ENCODE measurements around the gene CDK1. TPM values are rescaled to one million over a fixed set of nuclear protein-coding genes. Genes with fewer than 3 reads are reported as not detected.

CDK1 gene
- polyA plus RNA-seq = 40.0 TPM
- long read RNA-seq, donor 1, transcript CDK1-203 (8 exons, 1,913 nt) = major isoform, 6 of 13 reads
- long read RNA-seq, donor 1, partial matches to known transcripts = 7 of 13 reads
- long read RNA-seq, donor 1, other reads (novel, unspliced or antisense) = 0 of 13 reads
- long read RNA-seq, donor 2, transcript CDK1-203 (8 exons, 1,913 nt) = major isoform, 17 of 55 reads
- long read RNA-seq, donor 2, partial matches to known transcripts = 38 of 55 reads
- long read RNA-seq, donor 2, other reads (novel, unspliced or antisense) = 0 of 55 reads
- long read RNA-seq, donor 3 = 0 reads
- long read RNA-seq, donor 4, partial matches to known transcripts = 0 of 3 reads
- long read RNA-seq, donor 4, other reads (novel, unspliced or antisense) = 0 of 3 reads
- long read RNA-seq, donor 5, transcript CDK1-203 (8 exons, 1,913 nt) = major isoform, 10 of 43 reads
- long read RNA-seq, donor 5, partial matches to known transcripts = 33 of 43 reads
- long read RNA-seq, donor 5, other reads (novel, unspliced or antisense) = 0 of 43 reads
- long read RNA-seq, donor 6, transcript CDK1-203 (8 exons, 1,913 nt) = major isoform, 8 of 20 reads
- long read RNA-seq, donor 6, partial matches to known transcripts = 11 of 20 reads
- long read RNA-seq, donor 6, other reads (novel, unspliced or antisense) = 0 of 20 reads
- long read RNA-seq, donor 7, transcript CDK1-203 (8 exons, 1,913 nt) = major isoform, 13 of 25 reads
- long read RNA-seq, donor 7, partial matches to known transcripts = 12 of 25 reads
- long read RNA-seq, donor 7, other reads (novel, unspliced or antisense) = 0 of 25 reads
- long read RNA-seq, donor 8, transcript CDK1-203 (8 exons, 1,913 nt) = major isoform, 15 of 39 reads
- long read RNA-seq, donor 8, partial matches to known transcripts = 24 of 39 reads
- long read RNA-seq, donor 8, other reads (novel, unspliced or antisense) = 0 of 39 reads
- long read RNA-seq, donor 9, transcript CDK1-203 (8 exons, 1,913 nt) = major isoform, 14 of 35 reads
- long read RNA-seq, donor 9, partial matches to known transcripts = 21 of 35 reads
- long read RNA-seq, donor 9, other reads (novel, unspliced or antisense) = 0 of 35 reads
- long read RNA-seq, donor 10, transcript CDK1-203 (8 exons, 1,913 nt) = major isoform, 17 of 33 reads
- long read RNA-seq, donor 10, partial matches to known transcripts = 16 of 33 reads
- long read RNA-seq, donor 10, other reads (novel, unspliced or antisense) = 0 of 33 reads
- long read RNA-seq, donor 11, transcript CDK1-203 (8 exons, 1,913 nt) = major isoform, 7 of 23 reads
- long read RNA-seq, donor 11, partial matches to known transcripts = 15 of 23 reads
- long read RNA-seq, donor 11, other reads (novel, unspliced or antisense) = 0 of 23 reads

DNA sequence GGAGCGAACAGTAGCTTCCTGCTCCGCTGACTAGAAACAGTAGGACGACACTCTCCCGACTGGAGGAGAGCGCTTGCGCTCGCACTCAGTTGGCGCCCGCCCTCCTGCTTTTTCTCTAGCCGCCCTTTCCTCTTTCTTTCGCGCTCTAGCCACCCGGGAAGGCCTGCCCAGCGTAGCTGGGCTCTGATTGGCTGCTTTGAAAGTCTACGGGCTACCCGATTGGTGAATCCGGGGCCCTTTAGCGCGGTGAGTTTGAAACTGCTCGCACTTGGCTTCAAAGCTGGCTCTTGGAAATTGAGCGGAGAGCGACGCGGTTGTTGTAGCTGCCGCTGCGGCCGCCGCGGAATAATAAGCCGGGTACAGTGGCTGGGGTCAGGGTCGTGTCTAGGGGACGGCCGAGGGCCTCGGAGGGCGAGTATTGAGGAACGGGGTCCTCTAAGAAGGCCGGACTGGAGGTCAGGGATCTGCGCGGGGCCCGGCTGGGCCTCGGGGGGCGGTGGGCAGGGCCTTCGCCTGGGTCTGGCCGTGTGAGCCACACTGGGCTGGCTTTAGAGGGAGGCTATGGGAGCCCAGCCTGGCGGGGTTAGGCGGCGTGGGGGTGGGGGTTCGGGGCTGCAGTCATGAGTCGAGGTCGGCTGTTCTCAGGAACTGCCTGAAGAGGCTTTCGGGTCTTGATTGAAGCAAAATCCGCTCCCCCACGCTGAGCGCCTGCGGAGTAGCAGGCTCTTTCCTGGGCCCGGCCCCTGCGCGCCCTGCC lies at the start of gene CDK1:
CDK1 (plus strand) TSS at position 265 of the 757 bp plus-strand sequence. CDS start 1,688 bp downstream, outside the sequence.
- DNase-seq = peak; percentile 97 to 100
- H3K27ac ChIP-seq (ENCODE audit: low read length) = peak within 1 kb of the TSS; percentile 70
- WGBS (ENCODE audit: insufficient coverage, low lambda C conversion rate) = no CpG with 5 or more reads among the region's 58 CpGs

DNA sequence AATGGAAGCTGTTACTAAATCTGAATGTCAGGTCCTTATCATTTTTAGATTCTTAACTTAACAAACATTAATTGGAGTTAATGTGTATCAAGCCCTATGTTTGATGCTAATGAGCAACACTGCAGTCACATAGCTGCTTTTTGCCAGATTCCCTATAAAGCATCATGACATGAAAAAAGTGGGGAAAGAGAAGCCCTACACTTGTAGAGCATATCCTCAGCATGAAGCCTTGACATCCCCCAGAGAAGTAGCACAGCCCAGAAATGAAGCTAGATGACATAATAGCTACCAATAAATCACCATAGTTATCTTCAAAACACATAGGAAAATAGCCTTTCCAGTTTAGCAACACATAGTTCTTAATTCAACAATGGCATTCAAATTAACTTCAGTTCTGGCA lies 49.2 kb upstream of the CDK1 start:
- peak in 1 of 2 donors; percentile 11 for DNase-seq
- Histone ChIP-seq H3K4me3 (ENCODE audit: low read length) (no peak overlapping the region), H3K4me1 (ENCODE audit: control insufficient read depth, insufficient read depth, low read length) (peaks cover 7% of the 10 kb centered on the region), H3K27ac (ENCODE audit: low read length) (no peak overlapping the region), H3K27me3 (ENCODE audit: control insufficient read depth, insufficient read depth, low read length) (no peaks in the 10 kb centered on the region), H3K9me3 (ENCODE audit: control insufficient read depth, low read depth, low read length) (no peaks in the 10 kb centered on the region), H3K36me3 (ENCODE audit: control insufficient read depth, insufficient read depth, low read length) (no peaks in the 10 kb centered on the region)

More for the DNA sequence above, at the start of gene CDK1:
- Histone ChIP-seq H3K9me3 (ENCODE audit: control insufficient read depth, low read depth, low read length) (no peaks in the 10 kb centered on the region), H3K4me3 (ENCODE audit: low read length) (peak within 1 kb of the TSS; percentile 93), H3K36me3 (ENCODE audit: control insufficient read depth, insufficient read depth, low read length) (no peaks in the 10 kb centered on the region), H3K4me1 (ENCODE audit: control insufficient read depth, insufficient read depth, low read length) (peaks cover 4% of the 10 kb centered on the region), H3K27me3 (ENCODE audit: control insufficient read depth, insufficient read depth, low read length) (no peaks in the 10 kb centered on the region)

DNA sequence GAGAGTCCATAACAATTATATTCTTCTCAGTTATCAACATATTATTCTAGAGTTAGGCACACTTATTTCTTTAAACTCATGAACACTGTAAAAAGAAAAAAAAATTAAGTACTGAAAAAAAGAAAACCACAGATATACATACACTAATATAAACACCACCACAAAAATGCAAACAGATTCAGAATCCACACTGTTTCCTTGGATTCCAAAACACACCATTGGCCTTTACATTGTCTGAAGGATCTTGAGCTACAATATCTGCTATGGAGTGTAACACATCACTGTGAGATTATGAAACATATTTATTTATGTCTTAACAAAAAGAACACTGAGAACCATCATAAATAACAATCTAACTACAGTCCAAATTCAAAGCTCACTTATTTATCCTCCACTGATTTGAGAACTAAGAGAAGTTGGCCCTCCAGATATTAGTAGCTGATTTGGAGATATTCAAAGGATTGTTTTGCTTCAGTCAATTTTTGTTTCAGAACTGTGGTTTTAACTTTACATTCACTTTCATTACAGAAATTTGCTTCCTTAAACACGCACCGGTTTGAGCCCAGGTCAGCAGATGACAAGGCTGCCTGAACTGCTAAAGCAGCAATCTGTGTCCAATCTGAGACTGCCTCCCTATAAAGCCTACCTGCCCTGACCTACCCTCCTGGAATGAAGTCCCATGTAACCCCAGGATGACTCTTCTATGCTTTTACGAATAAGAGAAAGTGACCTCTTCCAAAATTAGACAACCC lies 47.0 kb upstream of the CDK1 start:
- Histone ChIP-seq H3K4me3 (ENCODE audit: low read length) (peak overlapping the region; percentile 66), H3K9me3 (ENCODE audit: control insufficient read depth, low read depth, low read length) (no peaks in the 10 kb centered on the region), H3K27me3 (ENCODE audit: control insufficient read depth, insufficient read depth, low read length) (no peaks in the 10 kb centered on the region), H3K4me1 (ENCODE audit: control insufficient read depth, insufficient read depth, low read length) (peaks cover 8% of the 10 kb centered on the region), H3K36me3 (ENCODE audit: control insufficient read depth, insufficient read depth, low read length) (no peaks in the 10 kb centered on the region), H3K27ac (ENCODE audit: low read length) (peak overlapping the region; percentile 59)
- peak; percentile 9 to 58 for DNase-seq
- no CpG with 5 or more reads among the region's 3 CpGs for WGBS (ENCODE audit: insufficient coverage, low lambda C conversion rate)

DNA sequence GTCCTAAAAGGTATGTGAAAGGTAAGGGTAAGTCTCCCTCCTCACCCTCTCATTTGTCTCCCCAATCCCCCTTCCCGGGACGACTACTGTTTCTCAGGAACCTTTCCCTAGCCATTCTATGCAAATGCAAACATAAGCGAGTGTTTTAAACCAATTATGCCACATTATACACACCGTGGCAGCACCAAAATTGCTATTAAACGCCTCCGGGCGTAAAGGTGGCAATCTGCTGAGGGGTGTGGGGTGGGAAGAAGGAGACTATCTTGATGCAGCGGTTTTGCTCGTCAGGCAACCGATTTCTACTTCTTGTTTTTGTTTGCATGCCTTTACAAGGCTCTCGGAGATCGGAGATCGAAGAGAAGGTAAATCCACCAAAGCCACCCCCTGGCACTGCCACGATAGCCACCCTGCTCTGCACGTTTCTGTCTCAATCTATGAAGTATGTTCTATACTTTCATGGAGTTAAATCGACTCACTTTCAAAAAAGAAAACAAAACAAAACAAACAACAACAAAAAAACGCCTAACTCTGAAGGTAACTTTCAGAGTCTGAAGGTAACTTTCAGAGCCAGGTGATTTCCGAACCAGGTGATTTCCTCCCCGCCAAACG lies 46.0 kb upstream of the CDK1 start:
- H3K4me1 ChIP-seq (ENCODE audit: control insufficient read depth, insufficient read depth, low read length) = peaks cover 8% of the 10 kb centered on the region
- DNase-seq = peak in 1 of 2 donors; percentile 61
- H3K9me3 ChIP-seq (ENCODE audit: control insufficient read depth, low read depth, low read length) = no peaks in the 10 kb centered on the region
- peak overlapping the region; percentile 59 for H3K27ac ChIP-seq (ENCODE audit: low read length)
- H3K27me3 ChIP-seq (ENCODE audit: control insufficient read depth, insufficient read depth, low read length) = no peaks in the 10 kb centered on the region
- peak overlapping the region; percentile 66 for H3K4me3 ChIP-seq (ENCODE audit: low read length)
- WGBS (ENCODE audit: insufficient coverage, low lambda C conversion rate) = 7% methylated on average over 5 of the region's 20 CpGs
- H3K36me3 ChIP-seq (ENCODE audit: control insufficient read depth, insufficient read depth, low read length) = no peaks in the 10 kb centered on the region

DNA sequence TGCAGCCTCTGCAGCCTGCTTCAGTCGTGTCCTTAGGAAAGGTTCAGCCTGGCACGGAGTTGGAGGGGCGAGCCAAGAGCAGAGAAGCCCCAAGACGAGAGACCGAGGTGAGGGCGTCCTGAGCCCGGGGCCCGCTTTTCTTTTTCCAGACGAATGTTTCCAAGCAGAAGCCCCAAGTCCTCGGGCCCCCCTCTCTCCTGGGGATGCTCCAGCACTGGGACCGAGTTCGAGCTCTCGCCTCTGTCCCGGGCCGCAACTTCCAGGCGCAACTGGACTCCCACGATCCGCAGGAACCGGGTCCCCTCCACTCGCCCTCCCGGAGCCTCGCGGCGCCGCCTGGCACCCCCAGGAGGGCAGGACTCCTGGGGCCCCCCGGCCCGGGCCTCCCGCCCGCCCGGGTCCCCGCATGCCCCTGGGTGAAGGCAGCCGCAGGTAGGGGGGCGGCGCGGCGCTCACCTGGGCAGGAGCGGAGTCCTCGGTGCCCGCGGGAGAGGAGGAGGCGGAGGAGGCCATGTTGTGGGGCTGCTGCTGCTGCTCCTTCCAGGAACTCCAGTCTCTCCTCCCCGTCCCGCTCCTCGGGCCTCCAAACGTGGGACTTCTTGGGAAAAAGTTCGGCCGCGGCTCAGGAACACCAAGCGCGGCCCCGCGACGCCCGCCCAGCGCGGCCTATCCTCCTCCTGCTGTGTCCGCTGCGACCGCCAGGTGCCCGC lies 45.3 kb upstream of the CDK1 start:
- Histone ChIP-seq H3K4me1 (ENCODE audit: control insufficient read depth, insufficient read depth, low read length) (peaks cover 8% of the 10 kb centered on the region), H3K9me3 (ENCODE audit: control insufficient read depth, low read depth, low read length) (no peaks in the 10 kb centered on the region), H3K27me3 (ENCODE audit: control insufficient read depth, insufficient read depth, low read length) (no peaks in the 10 kb centered on the region), H3K27ac (ENCODE audit: low read length) (peak overlapping the region; percentile 62), H3K36me3 (ENCODE audit: control insufficient read depth, insufficient read depth, low read length) (no peaks in the 10 kb centered on the region), H3K4me3 (ENCODE audit: low read length) (peak overlapping the region; percentile 66)
- WGBS (ENCODE audit: insufficient coverage, low lambda C conversion rate) = no CpG with 5 or more reads among the region's 60 CpGs
- DNase-seq = peak; percentile 53 to 85

DNA sequence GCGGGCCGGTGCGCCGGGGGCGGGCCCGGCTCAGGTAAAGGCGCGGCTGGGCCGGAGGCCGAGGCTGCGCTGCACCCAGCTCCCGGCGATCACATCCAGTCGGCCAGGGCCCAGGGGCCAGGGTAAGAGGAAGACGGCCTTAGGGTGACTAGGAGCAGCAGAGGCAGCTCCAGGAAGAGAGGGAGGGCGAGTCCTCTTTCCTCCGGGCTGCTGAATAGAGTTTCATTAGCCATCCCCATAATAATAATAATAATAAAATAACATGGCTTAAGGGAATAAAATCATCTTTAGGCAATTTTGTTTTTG lies 44.8 kb upstream of the CDK1 start:
- Histone ChIP-seq H3K4me1 (ENCODE audit: control insufficient read depth, insufficient read depth, low read length) (peaks cover 8% of the 10 kb centered on the region), H3K36me3 (ENCODE audit: control insufficient read depth, insufficient read depth, low read length) (no peaks in the 10 kb centered on the region), H3K9me3 (ENCODE audit: control insufficient read depth, low read depth, low read length) (no peaks in the 10 kb centered on the region), H3K27ac (ENCODE audit: low read length) (no peak overlapping the region), H3K27me3 (ENCODE audit: control insufficient read depth, insufficient read depth, low read length) (no peaks in the 10 kb centered on the region), H3K4me3 (ENCODE audit: low read length) (peak overlapping the region; percentile 66)
- WGBS (ENCODE audit: insufficient coverage, low lambda C conversion rate) = no CpG with 5 or more reads among the region's 17 CpGs
- no peak for DNase-seq

DNA sequence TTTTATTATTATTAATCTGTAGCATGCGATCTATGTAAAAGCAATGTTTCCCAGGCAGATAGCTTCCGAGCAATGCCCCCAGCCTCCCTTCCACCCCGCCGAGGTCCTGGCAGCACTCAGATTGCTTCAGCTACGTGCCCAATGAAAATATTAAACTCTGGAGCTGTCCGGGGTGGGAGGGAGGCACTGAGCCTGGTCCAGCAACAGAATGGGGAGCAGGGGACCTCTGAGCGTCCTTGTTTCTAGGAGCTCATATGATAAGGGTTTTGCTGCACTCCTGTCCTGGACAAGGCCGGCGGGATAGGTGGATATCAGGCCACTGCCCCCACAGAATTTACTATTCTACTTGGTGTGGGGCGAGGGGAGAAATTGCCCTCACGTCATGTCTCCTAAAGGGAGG lies 44.5 kb upstream of the CDK1 start:
- peaks cover 8% of the 10 kb centered on the region for H3K4me1 ChIP-seq (ENCODE audit: control insufficient read depth, insufficient read depth, low read length)
- no peak for DNase-seq
- peak overlapping the region; percentile 66 for H3K4me3 ChIP-seq (ENCODE audit: low read length)
- no CpG with 5 or more reads among the region's 11 CpGs for WGBS (ENCODE audit: insufficient coverage, low lambda C conversion rate)
- H3K9me3 ChIP-seq (ENCODE audit: control insufficient read depth, low read depth, low read length) = no peaks in the 10 kb centered on the region
- H3K27ac ChIP-seq (ENCODE audit: low read length) = no peak overlapping the region
- no peaks in the 10 kb centered on the region for H3K36me3 ChIP-seq (ENCODE audit: control insufficient read depth, insufficient read depth, low read length)
- no peaks in the 10 kb centered on the region for H3K27me3 ChIP-seq (ENCODE audit: control insufficient read depth, insufficient read depth, low read length)

DNA sequence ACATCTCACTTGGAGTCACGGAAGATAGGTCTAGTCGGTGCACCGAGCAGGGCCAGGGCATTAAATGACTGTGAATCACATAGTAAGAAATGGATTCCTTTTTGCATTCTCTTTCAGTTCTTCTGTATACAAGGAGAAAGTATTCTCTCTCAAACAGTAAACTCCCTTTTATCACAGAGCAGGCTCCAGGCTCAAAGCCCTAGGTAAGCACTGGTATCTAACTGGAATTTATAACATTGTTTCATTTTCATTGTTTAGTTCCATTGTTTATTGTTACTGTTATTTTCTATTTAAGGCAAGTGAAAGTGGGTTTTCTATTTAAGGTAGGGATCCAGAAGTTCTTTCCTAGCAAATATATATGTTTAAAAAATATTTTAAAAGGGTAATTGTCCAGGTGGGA lies 44.1 kb upstream of the CDK1 start:
- no CpG with 5 or more reads among the region's 3 CpGs for WGBS (ENCODE audit: insufficient coverage, low lambda C conversion rate)
- no peak overlapping the region for H3K27ac ChIP-seq (ENCODE audit: low read length)
- no peaks in the 10 kb centered on the region for H3K36me3 ChIP-seq (ENCODE audit: control insufficient read depth, insufficient read depth, low read length)
- H3K9me3 ChIP-seq (ENCODE audit: control insufficient read depth, low read depth, low read length) = no peaks in the 10 kb centered on the region
- H3K4me3 ChIP-seq (ENCODE audit: low read length) = no peak overlapping the region
- DNase-seq = no peak
- H3K4me1 ChIP-seq (ENCODE audit: control insufficient read depth, insufficient read depth, low read length) = peaks cover 8% of the 10 kb centered on the region
- H3K27me3 ChIP-seq (ENCODE audit: control insufficient read depth, insufficient read depth, low read length) = no peaks in the 10 kb centered on the region

Data from large intestine (tissue), 12 donors.